Omental fat pad (tissue), 4 donors: ENCODE measurements around the gene VAV2. TPM values are rescaled to one million over a fixed set of nuclear protein-coding genes. Genes with fewer than 3 reads are reported as not detected.

Experiments
- ATAC-seq: fragments of 150-250 bp; one replicate; pipeline ENCODE4 v1.9.1; 2016; ENCODE audit warnings: mild to moderate bottlenecking, moderate library complexity; ENCODE audit not compliant: low FRiP score
- DNase-seq: peaks from one replicate; pipeline ENCODE4 v3.0.0-alpha.2; 2019; ENCODE audit warnings: low spot score
- total RNA-seq, 4 donors: library from RNA; depleted of rRNA; stranded (reverse); fragments of >200 nt; gene quantifications; one replicate each; pipeline ENCODE4 v1.1.0, GENCODE V29; 2016
- TF ChIP-seq, protein P1 (sequence below), 3 donors: fragments of 450-650 bp; IDR thresholded peaks; one replicate each; pipeline ENCODE4 v1.5.1; 2016 to 2017; ENCODE audit warnings: antibody characterized with exemption in 3 of 3, mild to moderate bottlenecking in 3 of 3, moderate library complexity in 2 of 3

The VAV2 gene
- total RNA-seq, 4 donors from 2014 or later: 4.0 to 10.9 (median 6.2) TPM

- DNase-seq: no peak
- TF ChIP-seq, protein P1, sequence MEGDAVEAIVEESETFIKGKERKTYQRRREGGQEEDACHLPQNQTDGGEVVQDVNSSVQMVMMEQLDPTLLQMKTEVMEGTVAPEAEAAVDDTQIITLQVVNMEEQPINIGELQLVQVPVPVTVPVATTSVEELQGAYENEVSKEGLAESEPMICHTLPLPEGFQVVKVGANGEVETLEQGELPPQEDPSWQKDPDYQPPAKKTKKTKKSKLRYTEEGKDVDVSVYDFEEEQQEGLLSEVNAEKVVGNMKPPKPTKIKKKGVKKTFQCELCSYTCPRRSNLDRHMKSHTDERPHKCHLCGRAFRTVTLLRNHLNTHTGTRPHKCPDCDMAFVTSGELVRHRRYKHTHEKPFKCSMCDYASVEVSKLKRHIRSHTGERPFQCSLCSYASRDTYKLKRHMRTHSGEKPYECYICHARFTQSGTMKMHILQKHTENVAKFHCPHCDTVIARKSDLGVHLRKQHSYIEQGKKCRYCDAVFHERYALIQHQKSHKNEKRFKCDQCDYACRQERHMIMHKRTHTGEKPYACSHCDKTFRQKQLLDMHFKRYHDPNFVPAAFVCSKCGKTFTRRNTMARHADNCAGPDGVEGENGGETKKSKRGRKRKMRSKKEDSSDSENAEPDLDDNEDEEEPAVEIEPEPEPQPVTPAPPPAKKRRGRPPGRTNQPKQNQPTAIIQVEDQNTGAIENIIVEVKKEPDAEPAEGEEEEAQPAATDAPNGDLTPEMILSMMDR (IDR thresholded peaks at IDR 0.05): no peak
- ATAC-seq: no peak
Measured at GRCh38 chr9:133995012-133995896, 3.1 kb upstream of the VAV2 start.

GRCh38 chr9:133994353-133995011 is 2.4 kb upstream of the VAV2 start:
- TF ChIP-seq, protein P1 (IDR thresholded peaks at IDR 0.05): peak in 2 of 3 donors; percentile 57 to 95
- DNase-seq (peak; percentile 74), ATAC-seq (peak; percentile 34)

DNA sequence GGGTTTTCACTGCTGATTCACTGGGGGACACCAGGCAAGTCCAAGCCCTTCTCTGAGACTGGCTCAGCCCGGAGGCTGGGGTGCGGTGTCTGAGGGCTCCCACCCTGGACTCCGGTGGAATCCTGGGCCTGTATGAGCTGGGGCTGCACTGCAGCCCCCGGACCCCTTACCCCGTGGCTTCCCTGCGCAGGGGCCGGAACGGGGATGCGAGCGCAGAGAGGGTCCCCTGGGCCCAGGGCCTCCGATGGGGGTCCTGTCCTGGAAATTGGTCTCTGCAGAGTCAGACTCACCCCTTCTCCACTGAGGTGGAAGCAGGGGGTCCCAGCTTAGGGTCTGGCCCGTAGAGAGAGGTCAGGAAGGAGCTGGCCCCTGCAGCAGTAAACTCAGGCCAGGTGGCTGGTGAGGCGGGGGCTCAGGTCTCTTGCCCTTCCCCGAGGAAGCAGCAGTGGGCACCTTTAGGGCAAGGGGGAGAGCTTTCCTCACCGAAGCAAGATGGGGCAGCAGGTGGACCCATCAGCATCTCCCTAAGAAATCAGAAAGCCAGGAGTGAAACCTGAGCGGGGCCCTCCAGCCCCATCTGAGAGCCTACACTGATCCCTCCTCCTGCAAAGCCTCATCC is 1.6 kb upstream of the VAV2 start:
- DNase-seq (no peak), ATAC-seq (no peak)
- TF ChIP-seq, protein P1 (IDR thresholded peaks at IDR 0.05): no peak

DNA sequence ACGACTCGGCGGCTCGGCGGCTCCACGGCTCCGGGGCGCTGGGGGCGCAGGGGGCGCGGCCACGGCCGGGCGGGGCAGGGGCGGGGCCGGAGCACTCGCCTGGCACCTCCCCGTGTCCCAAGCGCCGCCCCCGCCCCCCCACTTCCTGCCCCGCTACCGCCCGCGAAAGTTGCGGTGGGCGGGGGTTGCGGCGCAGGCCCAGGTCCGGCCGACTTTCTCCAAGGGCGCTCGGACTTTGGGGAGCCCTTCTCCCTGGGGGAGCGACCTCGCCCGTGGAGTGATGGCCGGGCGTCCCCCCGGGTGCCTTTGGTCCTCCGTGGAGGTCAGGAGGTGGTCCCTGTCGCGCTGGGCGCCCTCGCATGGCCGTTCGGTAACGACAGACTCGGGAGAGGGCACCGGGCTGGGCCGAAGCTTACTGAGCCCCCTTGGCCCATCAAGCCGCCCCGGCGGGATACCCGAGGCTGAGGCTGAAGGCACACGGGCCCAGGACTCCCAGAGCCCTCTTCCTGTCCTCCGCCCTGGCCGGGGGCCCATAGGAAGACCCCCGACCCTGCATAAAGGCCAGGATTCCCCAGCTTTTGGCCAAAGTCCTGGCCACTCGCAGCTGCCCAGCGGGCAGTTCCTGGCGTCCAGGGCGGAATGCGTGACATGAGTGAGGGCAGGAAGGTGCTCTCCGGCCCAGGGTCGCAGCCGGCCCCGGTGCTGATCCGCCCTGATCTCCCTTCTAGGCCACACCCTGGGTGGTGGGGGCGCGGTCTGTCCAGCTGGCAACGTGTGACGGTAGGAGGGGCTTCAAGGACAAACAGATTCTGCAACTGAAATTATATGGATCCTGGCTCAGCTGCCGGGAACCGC is 883 bp upstream of the VAV2 start:
- peak; percentile 65 for DNase-seq
- peak; percentile 68 for ATAC-seq

DNA sequence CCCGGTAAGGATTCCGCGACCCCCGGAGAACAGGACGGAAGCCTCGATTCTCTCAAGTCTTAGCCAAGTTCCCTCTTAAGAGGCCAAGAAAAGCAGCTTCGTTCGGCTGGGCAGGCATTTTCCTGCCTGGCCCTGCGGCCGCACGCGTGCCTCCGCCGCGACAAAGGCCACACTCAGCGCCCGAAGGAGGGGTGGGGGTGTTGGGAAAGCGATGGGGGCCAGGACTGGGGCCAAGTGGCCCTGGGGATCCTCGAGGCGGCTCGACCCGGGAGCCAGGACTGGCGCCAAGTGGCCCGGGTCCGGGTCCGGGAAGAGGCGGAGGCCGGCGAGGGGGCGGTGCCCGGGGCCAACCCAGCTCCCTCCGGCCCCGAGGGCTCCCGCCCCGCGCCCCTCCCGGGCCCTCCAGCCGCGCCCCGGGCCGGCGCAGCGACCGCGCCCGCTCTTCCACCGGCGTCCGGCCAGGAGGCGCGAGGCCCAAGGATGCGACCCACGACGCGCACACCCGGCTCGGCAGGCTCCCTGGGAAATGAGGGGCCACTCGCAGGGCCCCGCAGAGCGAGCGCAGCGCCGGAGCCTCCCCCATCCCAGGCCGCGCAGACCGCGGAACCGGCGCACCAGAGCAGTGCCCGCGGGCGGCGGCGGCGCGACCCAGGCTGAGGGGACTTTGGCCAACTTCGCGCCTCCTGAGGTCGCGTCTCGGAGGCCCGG is 756 bp downstream of the VAV2 start:
- TF ChIP-seq, protein P1 (IDR thresholded peaks at IDR 0.05): no peak
- ATAC-seq (no peak), DNase-seq (no peak)

More for the DNA sequence above, 883 bp upstream of the VAV2 start:
- TF ChIP-seq, protein P1 (IDR thresholded peaks at IDR 0.05): no peak
